GM21447 (cell line): ENCODE measurements around the gene CHRNA3.

Experiments used
- ATAC-seq: cut with Tn5 transposase; IDR thresholded peaks from one replicate; pipeline ENCODE4 v1.9.1; 2021; ENCODE audit not compliant: unreplicated experiment

The CHRNA3 gene

GRCh38 chr15:78636378-78636859 is 15.6 kb upstream of the CHRNA3 start:
- ATAC-seq, result no peak

- ATAC-seq, result no peak
Observed at GRCh38 chr15:78635346-78635745, 14.6 kb upstream of the CHRNA3 start.

- ATAC-seq, result no peak
Observed at GRCh38 chr15:78634210-78635145, 13.7 kb upstream of the CHRNA3 start.

- no peak for ATAC-seq
Observed at GRCh38 chr15:78633348-78633747, 12.6 kb upstream of the CHRNA3 start.

- ATAC-seq, result no peak
Observed at GRCh38 chr15:78630886-78631633, 10.3 kb upstream of the CHRNA3 start.

- no peak for ATAC-seq
Observed at GRCh38 chr15:78629716-78630065, 8.9 kb upstream of the CHRNA3 start.

GRCh38 chr15:78629031-78629715 is 8.4 kb upstream of the CHRNA3 start:
- no peak for ATAC-seq

- no peak for ATAC-seq
Observed at GRCh38 chr15:78628227-78628626, 7.4 kb upstream of the CHRNA3 start.

- ATAC-seq, result no peak
Observed at GRCh38 chr15:78627348-78627747, 6.6 kb upstream of the CHRNA3 start.

- no peak for ATAC-seq
Observed at GRCh38 chr15:78626381-78626995, 5.7 kb upstream of the CHRNA3 start.

- no peak for ATAC-seq
Observed at GRCh38 chr15:78625606-78626280, 4.9 kb upstream of the CHRNA3 start.

GRCh38 chr15:78624651-78625590 is 4.1 kb upstream of the CHRNA3 start:
- no peak for ATAC-seq

GRCh38 chr15:78623786-78624497 is 3.1 kb upstream of the CHRNA3 start:
- no peak for ATAC-seq

- no peak for ATAC-seq
Observed at GRCh38 chr15:78621810-78622402, 1.1 kb upstream of the CHRNA3 start.

- ATAC-seq, result no peak
Observed at GRCh38 chr15:78620021-78620526, 722 bp downstream of the CHRNA3 start.

GRCh38 chr15:78619022-78619950 is 1.5 kb downstream of the CHRNA3 start:
- ATAC-seq, result no peak

- no peak for ATAC-seq
Observed at GRCh38 chr15:78618490-78618934, 2.3 kb downstream of the CHRNA3 start.
